HG03045 (cell line): ENCODE results near the gene MAP3K9.

Experiments used
- ATAC-seq: cut with Tn5 transposase; IDR thresholded peaks from one replicate; pipeline ENCODE4 v1.9.1; 2021; ENCODE audit warnings: mild to moderate bottlenecking, moderate library complexity; ENCODE audit not compliant: unreplicated experiment

Gene MAP3K9

DNA sequence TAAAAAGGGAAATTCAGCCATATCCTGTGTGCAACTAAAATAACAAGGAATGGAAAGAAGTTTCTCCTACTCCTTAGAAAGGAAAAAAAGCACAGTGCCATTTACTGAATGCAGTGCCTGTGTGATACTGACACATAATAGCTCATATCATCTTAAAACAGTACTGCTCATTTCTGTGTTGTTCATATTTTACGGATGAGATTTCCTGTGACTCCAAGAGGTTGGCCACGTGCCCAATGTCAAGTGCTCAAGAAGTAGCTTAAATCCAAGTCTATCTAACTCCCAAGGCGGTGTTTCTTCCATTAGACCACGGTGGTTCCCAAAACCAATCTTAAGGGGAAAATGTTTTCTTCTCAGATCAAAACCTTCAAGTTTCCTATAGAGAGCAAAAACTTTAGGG lies 20.0 kb downstream of the MAP3K9 start:
- ATAC-seq = no peak

DNA sequence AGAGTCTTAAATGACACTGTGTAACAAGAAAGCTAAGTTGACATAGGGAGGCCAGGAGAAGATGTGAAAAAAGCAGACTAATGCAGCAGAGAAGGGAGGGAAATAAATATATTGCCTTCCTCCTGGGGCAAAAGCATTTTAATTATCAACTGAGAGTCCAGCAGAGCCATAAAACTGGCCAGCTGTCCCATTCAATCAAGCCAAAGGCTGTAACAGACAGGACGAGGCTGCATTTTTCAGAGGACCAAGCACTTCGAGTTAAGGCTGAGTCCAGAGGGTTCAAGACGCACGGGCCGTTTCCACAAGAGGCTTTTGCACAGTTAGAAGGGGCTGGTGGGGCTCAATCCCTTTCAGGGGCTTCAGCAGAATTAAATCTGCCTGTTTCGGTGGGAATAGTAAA lies 20.4 kb downstream of the MAP3K9 start:
- ATAC-seq = no peak

DNA sequence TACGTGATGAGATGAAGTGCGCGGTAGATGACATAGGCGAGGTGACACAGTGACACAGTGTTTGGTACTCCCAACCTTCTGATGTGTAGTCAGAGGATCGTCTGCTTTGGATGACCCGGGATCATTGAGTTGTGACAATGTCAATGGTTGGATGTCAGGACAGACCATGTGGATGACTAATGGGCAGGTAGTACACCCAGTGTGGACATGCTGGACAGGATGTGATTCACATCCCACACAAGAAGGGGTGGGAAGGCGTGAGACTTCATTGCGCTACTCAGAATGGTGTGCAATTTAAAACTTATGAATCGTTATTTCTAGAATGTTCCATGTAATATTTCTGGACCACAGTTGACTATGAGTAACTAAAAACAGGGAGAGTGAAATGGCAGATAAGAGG lies 23.8 kb downstream of the MAP3K9 start:
- ATAC-seq = no peak

DNA sequence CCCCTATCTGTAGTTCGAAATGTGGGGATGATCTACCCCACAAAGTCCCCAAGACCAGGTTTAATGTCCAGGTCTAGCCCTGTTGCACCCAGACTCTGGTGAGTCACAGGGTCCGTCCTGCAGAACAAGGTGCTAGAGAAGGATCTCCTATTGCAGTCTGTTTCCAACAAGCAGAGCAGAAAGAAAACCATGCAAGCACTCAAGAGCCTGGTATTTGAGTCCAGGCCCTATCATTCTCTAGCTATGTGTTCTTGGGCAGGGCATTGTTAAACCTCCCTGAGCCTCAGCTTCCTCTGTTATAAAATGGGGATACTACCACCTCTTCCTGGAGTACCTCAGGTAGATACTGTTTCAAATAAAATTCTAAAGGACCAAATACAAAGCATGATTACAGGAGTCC lies 24.4 kb downstream of the MAP3K9 start:
- ATAC-seq = no peak

DNA sequence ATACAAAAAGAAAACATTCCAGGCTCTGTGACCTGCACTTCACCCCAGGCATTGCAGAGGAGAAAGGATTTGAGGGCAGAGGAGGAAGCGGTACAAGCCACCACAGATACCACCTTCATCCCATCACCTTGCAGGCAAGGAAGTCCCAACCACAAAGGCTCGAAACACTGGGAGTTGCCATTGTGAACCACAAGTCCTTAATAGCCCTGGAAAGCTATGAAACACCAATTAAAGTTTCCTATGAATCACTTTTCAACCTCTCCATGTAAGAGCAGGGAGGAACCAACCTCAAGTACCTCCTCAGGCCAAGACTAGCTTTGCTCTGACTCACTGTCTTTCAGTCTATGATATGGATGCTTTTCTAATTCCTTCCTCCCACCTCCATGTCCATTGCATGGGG lies 27.0 kb downstream of the MAP3K9 start:
- no peak for ATAC-seq

DNA sequence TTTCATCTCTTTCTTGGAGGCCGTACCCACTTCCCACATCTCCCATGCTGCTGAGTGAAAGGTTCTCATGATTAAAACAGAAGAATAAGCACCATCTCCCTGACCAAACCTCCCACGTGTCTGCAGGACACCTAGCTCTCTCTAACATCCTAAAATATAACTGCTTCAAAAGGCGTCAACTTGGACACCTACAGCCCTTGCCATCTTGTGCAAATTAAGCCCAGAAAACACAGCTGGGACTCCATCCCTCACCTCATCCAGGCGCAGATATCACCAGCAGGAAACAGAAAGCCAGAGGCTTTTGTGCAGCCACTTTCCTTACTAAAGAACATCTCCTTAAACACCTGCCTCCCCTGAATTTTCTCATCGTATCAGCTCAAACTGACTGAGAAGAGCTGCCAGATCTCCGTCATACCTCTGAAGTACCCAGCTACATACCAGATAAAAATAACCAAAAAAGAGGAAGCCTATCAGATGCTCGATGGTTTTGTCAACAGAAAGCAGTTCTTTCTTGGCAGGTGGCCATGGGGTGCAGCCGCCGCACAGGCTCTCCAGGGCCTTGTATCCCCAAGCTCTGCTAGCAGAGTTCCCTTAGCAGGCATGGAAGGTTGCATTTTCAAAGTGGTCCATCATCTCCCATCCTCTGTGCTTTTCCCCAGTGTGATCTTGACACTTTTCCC lies 28.8 kb downstream of the MAP3K9 start:
- no peak for ATAC-seq

DNA sequence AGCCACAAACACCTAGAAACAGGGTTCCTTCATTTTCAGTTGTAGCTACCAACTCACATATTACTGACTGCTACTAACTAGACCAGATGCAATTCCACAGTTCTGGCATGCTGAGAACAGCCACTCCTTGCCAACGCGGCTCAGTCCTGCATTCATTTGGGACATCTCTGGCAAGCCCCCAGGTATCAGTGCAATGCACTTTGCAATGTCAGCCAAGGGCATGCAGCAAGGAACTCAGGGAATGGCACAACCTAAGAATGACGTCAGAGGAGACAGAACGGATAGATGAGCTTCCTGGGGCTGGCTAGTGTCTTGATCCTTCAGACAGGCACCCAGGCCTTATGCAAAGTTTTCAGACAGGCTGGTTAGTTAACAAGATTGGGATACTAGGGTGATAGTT lies 29.6 kb downstream of the MAP3K9 start:
- ATAC-seq = no peak

DNA sequence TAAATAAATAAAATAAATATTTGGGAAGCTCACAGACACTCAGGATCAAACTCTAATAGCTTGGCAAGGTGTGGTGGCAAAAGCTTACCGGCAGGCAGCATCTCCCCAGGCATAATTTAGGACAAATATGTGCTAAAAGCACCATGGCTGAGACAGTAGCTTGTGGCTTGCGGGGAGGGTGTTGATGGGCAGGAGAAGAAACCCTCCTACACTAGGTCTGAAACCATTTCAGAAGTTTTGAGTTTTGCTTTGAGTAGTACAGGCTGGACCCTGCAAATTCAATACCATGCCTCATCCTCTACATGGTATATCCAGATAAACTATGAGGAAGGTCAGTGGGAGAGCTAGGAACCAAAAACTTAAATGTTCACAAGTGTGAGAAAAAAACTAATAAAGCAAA lies 33.1 kb downstream of the MAP3K9 start:
- ATAC-seq = peak; percentile 75

DNA sequence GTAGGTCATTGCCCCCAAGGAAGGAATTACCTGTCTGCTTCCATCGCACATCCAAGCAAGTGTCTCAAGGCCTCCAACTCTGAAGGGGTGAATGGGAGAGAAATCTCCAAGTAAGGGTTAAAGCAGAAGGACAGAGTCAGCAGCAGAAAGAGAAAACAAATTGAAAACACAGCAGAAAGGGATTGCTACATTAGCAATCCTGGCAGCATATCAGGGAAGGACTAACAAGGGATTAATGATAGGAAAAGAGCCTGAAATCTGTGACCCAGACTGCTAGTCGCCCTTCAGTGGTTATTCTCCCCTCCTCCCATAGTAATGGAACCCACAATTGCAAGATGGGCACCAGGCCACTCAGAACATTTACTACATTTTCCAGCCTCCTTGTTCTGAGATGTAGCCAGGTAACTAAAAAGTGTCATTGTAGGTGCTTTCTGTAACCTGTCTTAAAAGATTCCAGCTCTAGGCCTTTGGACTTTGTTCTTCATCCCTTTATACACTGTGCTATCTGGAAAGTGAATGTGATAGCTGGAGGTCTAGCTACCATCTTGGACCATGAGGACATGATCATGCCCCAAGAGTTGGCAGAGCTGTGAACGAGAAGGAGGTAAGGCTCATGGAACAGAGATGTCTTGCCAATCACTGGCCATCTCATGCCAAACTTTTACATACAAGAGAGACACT lies 36.0 kb downstream of the MAP3K9 start:
- ATAC-seq = no peak

DNA sequence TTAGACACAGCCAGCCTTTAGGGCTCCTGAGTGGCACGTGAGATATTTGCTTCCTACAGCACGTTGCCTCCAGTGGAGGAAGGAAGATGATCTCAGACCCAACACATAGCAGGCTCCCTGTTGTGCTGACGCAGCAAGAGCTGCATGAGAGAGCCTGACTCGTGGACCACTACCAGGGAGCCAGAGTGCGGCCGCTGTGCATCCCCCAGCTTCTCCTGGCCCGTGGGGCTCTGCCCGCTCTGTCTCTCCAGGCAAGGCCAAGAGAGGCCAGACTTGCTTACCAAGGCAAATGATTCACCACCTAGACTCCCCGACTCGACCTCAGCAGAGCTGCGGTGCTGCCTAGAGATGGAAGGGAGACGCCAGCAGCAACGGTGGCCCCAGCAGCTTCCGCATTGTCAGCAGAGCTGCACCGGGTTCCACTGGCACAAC lies 37.5 kb downstream of the MAP3K9 start:
- no peak for ATAC-seq

DNA sequence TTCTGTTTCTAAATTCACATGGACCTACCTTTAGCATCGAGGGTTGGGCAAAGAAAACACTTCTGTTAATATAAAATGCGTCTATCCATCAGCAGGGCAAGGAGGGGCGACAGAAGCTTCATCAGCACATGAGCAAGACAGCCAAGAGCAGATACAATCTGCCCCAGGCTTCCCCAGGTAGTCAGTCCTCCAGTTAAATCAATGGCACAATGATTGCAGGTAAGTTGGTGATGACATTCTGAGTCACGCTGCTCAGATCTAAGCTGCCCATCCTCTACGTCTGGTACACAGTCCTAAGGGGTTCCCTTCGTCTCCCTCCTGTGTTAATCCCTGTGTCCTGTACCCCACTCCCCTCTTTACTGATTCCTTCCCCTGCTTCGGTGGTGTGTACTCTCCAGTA lies 38.8 kb downstream of the MAP3K9 start:
- no peak for ATAC-seq

DNA sequence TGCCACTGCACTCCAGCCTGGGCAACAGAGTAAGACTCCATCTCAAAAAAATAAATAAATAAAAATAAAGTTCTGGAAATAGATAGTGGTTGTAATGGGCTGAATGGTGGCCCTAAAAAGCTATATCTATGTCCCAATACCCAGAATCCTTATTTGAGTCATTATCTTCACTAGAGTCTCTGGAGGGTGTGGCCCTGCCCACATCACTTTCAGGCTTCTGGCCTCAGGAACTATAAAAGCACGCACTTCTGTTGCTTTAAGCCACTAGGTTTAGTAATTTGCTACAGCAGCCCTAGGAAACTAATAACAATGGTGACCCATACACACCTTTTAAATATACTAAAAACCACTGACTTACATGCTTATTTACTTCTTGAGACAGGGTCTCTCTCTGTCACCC lies 49.9 kb downstream of the MAP3K9 start:
- no peak for ATAC-seq

DNA sequence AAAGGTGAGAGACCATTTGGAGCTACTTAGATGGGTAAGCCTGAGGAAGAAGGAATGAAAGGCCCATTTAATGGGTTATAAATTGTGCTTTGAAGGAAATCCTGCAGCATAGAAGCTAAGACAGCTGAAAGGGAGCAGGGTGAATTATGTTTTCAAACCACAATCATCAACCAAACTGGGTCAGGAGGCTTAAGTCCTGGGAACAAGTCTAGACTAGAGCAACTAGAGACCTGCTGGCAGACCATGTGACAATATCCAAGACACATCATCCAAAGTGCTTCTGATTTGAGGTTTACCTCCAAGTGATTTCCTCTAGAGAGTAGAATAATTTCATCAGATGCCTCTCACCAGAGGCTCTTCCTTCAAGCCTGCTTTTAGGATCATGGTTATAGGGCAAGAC lies 53.7 kb downstream of the MAP3K9 start:
- no peak for ATAC-seq

DNA sequence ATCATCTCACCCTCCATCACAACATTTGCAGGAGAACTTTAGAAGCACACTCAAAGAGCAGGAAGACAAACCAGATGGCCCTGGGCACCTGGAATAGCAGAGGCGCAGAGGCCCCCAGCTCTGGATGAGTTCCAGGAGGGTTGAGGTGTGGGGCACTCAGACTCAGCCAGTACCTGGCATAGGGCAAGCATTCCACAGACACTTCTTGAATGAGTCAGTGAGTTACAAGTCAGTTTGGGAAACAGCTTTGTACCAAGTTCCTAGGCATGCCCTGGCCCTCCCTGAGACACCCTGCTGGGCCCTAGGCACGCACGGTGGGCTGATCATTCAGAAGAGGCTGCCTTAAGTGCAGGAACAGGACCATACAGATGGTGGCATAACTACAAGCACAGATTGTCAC lies 54.3 kb downstream of the MAP3K9 start:
- ATAC-seq = no peak

DNA sequence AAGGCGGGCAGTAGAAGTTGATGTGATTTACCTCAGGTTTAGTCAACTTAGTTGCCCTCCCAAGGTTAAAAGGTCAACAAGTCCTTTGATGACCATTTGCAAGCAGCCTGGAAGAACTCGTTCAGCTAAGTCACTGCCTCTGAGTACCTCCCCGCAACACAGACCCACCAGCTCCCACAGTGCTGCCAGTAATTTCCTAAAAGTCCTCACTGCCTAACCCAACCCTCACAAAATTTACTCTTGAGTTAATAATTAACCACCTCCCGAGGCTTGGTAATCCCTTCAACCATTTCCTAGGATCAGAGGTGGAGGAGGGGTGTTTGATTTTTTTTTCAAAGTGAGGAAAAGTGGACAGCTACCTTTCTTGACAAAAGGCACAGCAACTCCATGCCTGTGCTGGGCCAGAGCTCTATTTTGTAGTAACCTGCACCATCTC lies 55.8 kb downstream of the MAP3K9 start:
- no peak for ATAC-seq

DNA sequence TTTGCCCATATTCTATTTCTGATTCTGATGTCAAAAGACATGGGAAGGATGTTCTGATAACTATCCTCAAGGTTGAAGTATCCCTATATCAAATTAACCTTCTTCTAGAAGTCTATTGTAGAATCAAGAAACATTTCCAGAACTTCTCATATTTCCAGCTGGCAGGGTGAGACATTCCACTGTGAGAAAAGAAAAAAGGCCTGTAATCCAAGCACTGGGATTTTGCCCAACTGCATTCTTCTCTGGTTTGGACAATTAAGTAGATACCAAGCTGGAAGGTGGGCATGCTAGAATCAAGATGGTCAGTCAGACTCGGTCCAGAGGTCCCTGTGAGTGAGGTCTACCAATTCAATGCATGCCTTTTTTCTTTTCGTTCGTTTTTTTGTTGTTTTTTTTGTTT lies 60.9 kb downstream of the MAP3K9 start:
- no peak for ATAC-seq

DNA sequence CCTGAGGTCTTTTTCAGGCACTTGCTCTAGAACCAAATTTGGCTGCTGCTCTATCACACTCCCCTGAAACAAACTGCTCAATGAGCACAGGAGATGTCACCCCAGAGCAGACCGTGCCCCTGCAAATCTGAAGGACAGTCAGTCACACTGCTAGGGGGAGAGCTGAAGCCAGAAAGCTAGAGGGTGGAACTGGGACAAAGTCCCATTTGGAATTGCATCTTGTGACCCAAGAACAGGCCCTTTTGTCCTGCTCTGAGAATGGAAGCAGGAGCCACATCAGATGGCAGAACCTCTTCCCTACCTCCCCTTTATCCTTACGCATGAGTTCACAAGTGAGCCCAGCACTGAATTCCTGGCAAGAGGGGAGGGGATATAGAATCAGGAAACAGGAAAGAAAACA lies 64.7 kb downstream of the MAP3K9 start:
- ATAC-seq = no peak

DNA sequence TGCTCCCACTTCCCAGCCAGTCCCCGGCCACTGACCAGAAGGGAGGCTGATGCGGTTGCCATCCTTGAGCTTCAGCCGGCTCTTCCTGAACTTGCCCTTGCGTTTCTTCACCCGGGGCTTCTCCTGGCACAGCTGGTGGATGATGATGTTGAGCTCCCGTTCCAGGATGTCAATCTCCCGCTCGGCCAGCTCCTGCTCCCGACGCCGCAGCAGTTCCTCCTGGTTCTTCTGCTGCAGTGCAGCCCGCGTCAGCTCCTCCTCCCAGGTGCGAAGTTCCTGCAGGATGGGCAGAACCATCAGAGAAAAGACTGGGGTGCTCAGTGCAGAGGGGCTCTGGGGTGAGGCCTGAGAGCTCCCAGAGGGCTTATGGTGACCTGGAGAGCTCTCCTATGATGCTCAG lies 67.0 kb downstream of the MAP3K9 start:
- no peak for ATAC-seq

DNA sequence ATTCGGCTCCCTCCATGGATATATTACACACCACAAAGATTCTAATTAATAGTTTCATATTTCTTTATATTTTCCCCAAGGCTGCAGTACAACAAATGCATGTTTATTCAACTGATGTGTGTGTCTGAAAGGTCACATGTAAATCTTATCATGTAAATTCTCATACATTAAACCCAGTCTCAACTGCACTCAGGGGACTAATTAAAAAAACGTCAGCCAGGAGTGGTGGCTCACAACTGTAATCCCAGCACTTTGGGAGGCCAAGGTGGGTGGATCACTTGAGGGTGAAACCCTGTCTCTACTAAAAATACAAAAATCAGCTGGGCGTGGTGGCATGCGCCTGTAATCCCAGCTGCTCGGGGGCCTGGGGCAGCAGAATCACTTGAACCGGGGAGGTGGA lies 67.8 kb downstream of the MAP3K9 start:
- no peak for ATAC-seq

DNA sequence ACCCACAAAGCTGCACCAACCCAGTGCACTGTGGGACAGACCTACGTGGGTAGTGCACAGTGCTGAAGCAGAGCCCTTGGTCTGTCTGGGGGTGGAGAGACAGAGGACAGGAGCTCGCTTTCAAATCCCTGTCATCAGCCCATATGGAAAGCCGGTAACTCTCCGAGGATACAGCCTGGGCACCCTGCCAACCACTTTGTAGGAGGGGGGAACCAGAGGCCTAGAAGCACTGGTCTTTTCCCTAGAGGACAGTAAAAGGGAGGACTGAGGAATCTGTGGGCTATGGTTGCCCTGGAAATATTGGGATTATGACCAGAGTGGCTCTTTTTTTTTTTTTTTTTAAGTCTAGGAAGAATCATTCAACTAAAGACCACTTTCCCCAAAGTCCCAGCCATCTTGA lies 74.3 kb downstream of the MAP3K9 start:
- no peak for ATAC-seq

DNA sequence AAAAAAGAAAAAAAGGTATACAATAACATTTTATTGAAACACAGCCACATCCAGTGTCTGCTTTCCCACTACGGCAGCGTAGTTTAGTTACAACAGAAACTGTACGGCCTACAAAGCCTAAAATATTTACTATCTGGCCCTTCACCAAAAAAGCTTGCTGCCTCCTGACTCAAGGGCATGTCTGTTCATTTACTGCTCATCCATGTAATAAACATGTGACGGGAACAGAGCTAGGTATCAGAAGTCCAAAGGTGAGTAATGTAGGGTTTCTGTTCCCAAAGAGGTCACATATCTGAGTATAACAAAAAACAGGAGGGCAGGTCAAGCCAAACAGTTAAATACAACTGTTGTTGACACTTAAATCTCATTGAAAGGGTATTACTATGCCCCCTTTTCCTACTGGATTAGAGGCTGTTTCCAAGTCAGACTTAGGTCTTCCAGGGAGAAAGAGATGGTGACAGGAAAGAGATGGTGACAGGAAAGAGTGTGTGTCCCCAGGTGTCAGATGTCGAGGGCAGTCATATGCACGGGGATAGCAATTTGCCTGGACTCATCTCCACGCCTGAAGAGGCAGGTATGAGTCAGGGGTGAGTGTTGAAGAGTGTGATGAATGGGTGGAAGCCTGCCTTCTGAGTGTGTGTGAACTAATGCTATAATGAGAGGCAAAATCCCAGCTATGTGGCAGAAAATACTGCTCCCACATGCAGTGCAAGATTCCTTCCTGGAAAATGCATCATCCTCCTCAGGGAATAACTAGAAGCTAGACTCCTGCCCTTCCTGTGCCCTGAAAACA lies 77.7 kb downstream of the MAP3K9 start:
- ATAC-seq = no peak

DNA sequence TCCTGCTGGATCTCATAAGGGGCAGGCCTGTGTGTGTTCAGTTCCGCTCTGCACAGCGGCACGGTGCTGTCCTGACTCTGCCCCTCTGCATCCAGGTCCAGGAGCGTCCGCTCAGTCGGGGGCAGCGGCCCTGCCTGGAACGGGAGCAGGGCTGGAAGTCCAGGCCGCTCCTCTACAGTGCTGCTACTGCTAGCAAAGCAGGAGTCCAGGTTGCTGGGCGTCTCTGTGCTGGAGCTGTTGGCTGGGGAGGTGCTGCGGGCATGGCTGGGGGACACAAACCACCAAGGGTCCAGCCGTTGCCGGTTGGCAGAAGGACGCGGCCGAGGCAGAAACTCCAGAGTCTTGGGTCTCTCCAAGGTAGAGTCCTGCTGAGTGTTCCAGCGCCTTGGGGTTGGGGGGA lies 78.9 kb downstream of the MAP3K9 start:
- no peak for ATAC-seq
